Hepatocyte (in vitro differentiated cells): ENCODE data around the gene TMEM272.

ENCODE experiments used
- CTCF ChIP-seq: fragments of 200-600 bp; sonication (generic); IDR thresholded peaks from 2 replicates; pipeline ENCODE4 v1.5.1; 2016; ENCODE audit warnings: antibody characterized with exemption, mild to moderate bottlenecking; ENCODE audit not compliant: poor library complexity
- EZH2 ChIP-seq: fragments of 200-600 bp; sonication (generic); IDR thresholded peaks from 2 replicates; pipeline ENCODE4 v1.6.1; 2016; ENCODE audit warnings: antibody characterized with exemption, mild to moderate bottlenecking, borderline replicate concordance
- EZH2phosphoT487 ChIP-seq: fragments of 200-600 bp; sonication (generic); IDR thresholded peaks from one replicate; pipeline ENCODE4 v1.6.1; 2018; ENCODE audit warnings: antibody characterized with exemption, mild to moderate bottlenecking, low read depth, moderate library complexity; ENCODE audit not compliant: unreplicated experiment, severe bottlenecking

GRCh38 chr13:51823359-51823758 lies 21.6 kb downstream of the TMEM272 start:
- no peak for TF ChIP-seq CTCF
- TF ChIP-seq EZH2 = no peak
- no peak for TF ChIP-seq EZH2phosphoT487
